ENCODE results near the gene ATP8B3.

Gene ATP8B3

GRCh38 chr19:1755467-1756171 is 56.5 kb downstream of the ATP8B3 start:
- DNase-seq (ENCODE audit: low read depth) = no peak
- H3K4me3 ChIP-seq (ENCODE audit: low read depth, low read length) = no peak overlapping the region
- no peak for TF ChIP-seq CTCF (IDR thresholded peaks at IDR 0.05; ENCODE audit: low read depth, low read length, missing control alignments)
- in situ Hi-C loops (cut with HindIII; ENCODE audit: low sequenced_read_pairs) = no loop called here

- no peak for TF ChIP-seq CTCF (IDR thresholded peaks at IDR 0.05; ENCODE audit: low read depth, low read length, missing control alignments)
- H3K4me3 ChIP-seq (ENCODE audit: low read depth, low read length) = no peak overlapping the region
- in situ Hi-C loops (cut with HindIII; ENCODE audit: low sequenced_read_pairs) = no loop called here
- DNase-seq (ENCODE audit: low read depth) = no peak
Measured at GRCh38 chr19:1754636-1755466, 57.2 kb downstream of the ATP8B3 start.

GRCh38 chr19:1754018-1754635 is 57.9 kb downstream of the ATP8B3 start:
- in situ Hi-C loops (cut with HindIII; ENCODE audit: low sequenced_read_pairs) = no loop called here
- DNase-seq (ENCODE audit: low read depth) = no peak
- no peak overlapping the region for H3K4me3 ChIP-seq (ENCODE audit: low read depth, low read length)
- TF ChIP-seq CTCF (IDR thresholded peaks at IDR 0.05; ENCODE audit: low read depth, low read length, missing control alignments) = no peak

- in situ Hi-C loops (cut with HindIII; ENCODE audit: low sequenced_read_pairs) = no loop called here
- no peak for DNase-seq (ENCODE audit: low read depth)
- no peak within 1 kb of the TSS for H3K4me3 ChIP-seq (ENCODE audit: low read depth, low read length)
- no peak for TF ChIP-seq CTCF (IDR thresholded peaks at IDR 0.05; ENCODE audit: low read depth, low read length, missing control alignments)
Measured at GRCh38 chr19:1752757-1753728, 59.0 kb downstream of the ATP8B3 start, which contains the start of gene ONECUT3. ONECUT3 (plus strand) TSS chr19:1753506; CDS start chr19:1753663, 157 bp downstream.

- no peak for TF ChIP-seq CTCF (IDR thresholded peaks at IDR 0.05; ENCODE audit: low read depth, low read length, missing control alignments)
- in situ Hi-C loops (cut with HindIII; ENCODE audit: low sequenced_read_pairs) = no loop called here
- H3K4me3 ChIP-seq (ENCODE audit: low read depth, low read length) = no peak overlapping the region
- no peak for DNase-seq (ENCODE audit: low read depth)
Measured at GRCh38 chr19:1752009-1752756, 59.9 kb downstream of the ATP8B3 start.
